Activated naive CD4-positive, alpha-beta T cell treated with anti-CD3 and anti-CD28 coated beads, Interleukin-2, amount 50 U/mL, for 72 hours (primary cell): ENCODE results near the gene PRAMEF18. TPM values are rescaled to one million over a fixed set of nuclear protein-coding genes. Genes with fewer than 3 reads are reported as not detected.
A peak's percentile ranks its signal among the peaks of the same experiment; 100 is the strongest.
"Not testable (repeated sequence)": the region's sequence is repeated elsewhere in the genome, so short reads cannot be mapped to it uniquely, and the experiment has no call there.

Source experiments
- ATAC-seq, 2 donors: fragments of 150-1000 bp; cut with Tn5 transposase; 2 replicates each; pipeline ENCODE4 v1.10.0; 2021; ENCODE audit warnings: mild to moderate bottlenecking in 2 of 2, moderate library complexity in 2 of 2
- DNase-seq, 2 donors: peaks; one replicate each; pipeline ENCODE4 v3.0.0; 2021 to 2022; ENCODE audit warnings: low spot score in 2 of 2
- H3K27ac Mint-ChIP-seq, 2 donors: one replicate each; pipeline ENCODE4 v1.8.0; 2022; ENCODE audit warnings: mild to moderate bottlenecking in 2 of 2, mixed read lengths in 2 of 2
- H3K36me3 Mint-ChIP-seq, 2 donors: one replicate each; pipeline ENCODE4 v1.8.0; 2022; ENCODE audit warnings: mixed read lengths in 2 of 2
- H3K9me3 Mint-ChIP-seq, 2 donors: one replicate each; pipeline ENCODE4 v1.8.0; 2022; ENCODE audit warnings: mixed read lengths in 2 of 2
- total RNA-seq, 2 donors: library from RNA; stranded (reverse); gene quantifications; one replicate each; pipeline ENCODE4 v1.2.3, GENCODE V29; 2022

The PRAMEF18 gene, protein sequence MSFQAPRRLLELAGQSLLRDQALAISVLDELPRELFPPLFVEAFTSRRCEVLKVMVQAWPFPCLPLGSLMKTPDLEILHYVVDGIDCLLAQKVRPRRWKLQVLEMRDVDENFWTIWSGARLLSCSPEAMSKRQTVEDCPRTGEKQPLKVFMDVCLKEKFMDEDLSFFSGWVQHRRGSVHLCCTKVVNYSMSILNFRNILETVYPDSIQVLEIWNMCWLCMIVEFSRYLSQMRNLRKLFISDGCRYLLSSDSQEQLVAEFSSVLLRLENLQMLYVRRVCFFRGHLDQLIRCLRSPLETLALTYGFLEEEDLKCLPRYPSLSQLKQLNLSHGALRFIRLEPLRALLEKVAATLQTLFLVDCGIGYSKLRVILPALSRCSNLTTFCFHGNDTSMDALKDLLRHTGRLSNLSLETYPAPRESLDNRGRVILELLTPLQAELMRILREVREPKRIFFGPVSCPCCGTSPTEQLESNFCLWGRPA
- not detected for total RNA-seq

GRCh38 chr1:13225675-13226204 is at the start of gene PRAMEF18:
PRAMEF18 (minus strand) TSS chr1:13226154; CDS start chr1:13226106, 48 bp downstream.
- DNase-seq, result peak; percentile 1 to 45
- ATAC-seq, H3K36me3 Mint-ChIP-seq, H3K9me3 Mint-ChIP-seq, H3K27ac Mint-ChIP-seq: not testable (repeated sequence)

GRCh38 chr1:13265124-13265523 is 39.2 kb upstream of the PRAMEF18 start:
- not testable (repeated sequence) for H3K27ac Mint-ChIP-seq, ATAC-seq, H3K36me3 Mint-ChIP-seq, H3K9me3 Mint-ChIP-seq, DNase-seq

- DNase-seq, H3K36me3 Mint-ChIP-seq, ATAC-seq, H3K9me3 Mint-ChIP-seq, H3K27ac Mint-ChIP-seq: not testable (repeated sequence)
Observed at GRCh38 chr1:13253898-13254297, 27.9 kb upstream of the PRAMEF18 start, which contains the start of gene PRAMEF5. PRAMEF5 (plus strand) TSS chr1:13254198; CDS start chr1:13259269, 5,071 bp downstream.

DNA sequence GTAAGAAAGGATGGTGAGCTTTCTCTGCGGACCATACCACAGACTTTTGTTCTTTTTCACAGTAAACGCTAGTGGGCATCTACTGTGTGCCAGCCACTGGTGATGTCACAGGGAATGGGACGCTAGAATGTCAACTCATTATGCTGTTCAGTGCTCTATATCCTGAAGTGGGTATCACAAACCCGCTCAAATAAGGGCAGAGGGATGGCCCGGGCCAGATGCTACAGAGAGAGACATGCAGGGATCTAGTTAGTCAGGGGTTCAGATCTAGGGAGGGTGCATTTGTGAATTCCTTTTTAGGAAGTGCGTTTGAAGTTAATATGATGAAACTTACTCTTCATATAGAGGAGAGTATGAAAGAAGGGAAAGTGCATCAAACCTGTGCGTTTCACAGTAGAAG is 21.2 kb upstream of the PRAMEF18 start:
- not testable (repeated sequence) for H3K36me3 Mint-ChIP-seq, H3K27ac Mint-ChIP-seq, H3K9me3 Mint-ChIP-seq, ATAC-seq
- peak in 1 of 2 donors; percentile 41 for DNase-seq

DNA sequence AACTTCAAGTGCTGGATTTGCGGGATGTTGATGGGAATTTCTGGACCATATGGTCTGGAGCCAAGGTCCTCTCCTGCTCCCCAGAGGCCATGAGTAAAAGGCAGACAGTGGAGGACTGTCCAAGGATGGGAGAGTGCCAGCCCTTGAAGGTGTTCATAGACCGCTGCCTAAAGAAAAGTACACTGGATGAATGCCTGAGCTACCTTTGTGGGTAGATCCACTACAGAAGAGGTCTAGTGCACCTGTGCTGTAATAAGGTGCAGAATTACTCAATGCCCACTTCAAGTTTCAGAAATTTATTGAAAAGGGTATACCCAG is 20.6 kb upstream of the PRAMEF18 start:
- H3K36me3 Mint-ChIP-seq, ATAC-seq, H3K9me3 Mint-ChIP-seq, H3K27ac Mint-ChIP-seq, DNase-seq: not testable (repeated sequence)

- not testable (repeated sequence) for ATAC-seq, H3K27ac Mint-ChIP-seq, H3K9me3 Mint-ChIP-seq, H3K36me3 Mint-ChIP-seq
- DNase-seq, result peak in 1 of 2 donors; percentile 53
Observed at GRCh38 chr1:13245841-13246553, 20.0 kb upstream of the PRAMEF18 start.

GRCh38 chr1:13243536-13244263 is 17.7 kb upstream of the PRAMEF18 start:
- peak; percentile 1 to 41 for DNase-seq
- not testable (repeated sequence) for H3K36me3 Mint-ChIP-seq, H3K27ac Mint-ChIP-seq, ATAC-seq, H3K9me3 Mint-ChIP-seq

- not testable (repeated sequence) for H3K36me3 Mint-ChIP-seq, ATAC-seq, H3K9me3 Mint-ChIP-seq, DNase-seq
- peak overlapping the region in 1 of 2 donors; percentile 85 for H3K27ac Mint-ChIP-seq
Observed at GRCh38 chr1:13239633-13240032, 13.7 kb upstream of the PRAMEF18 start.

- ATAC-seq, H3K36me3 Mint-ChIP-seq, H3K27ac Mint-ChIP-seq, H3K9me3 Mint-ChIP-seq: not testable (repeated sequence)
- DNase-seq, result peak; percentile 0 to 51
Observed at GRCh38 chr1:13237572-13237971, 11.6 kb upstream of the PRAMEF18 start.

- H3K27ac Mint-ChIP-seq, H3K36me3 Mint-ChIP-seq, H3K9me3 Mint-ChIP-seq, ATAC-seq: not testable (repeated sequence)
- peak in 1 of 2 donors; percentile 0 for DNase-seq
Observed at GRCh38 chr1:13234057-13234456, 8.1 kb upstream of the PRAMEF18 start.

DNA sequence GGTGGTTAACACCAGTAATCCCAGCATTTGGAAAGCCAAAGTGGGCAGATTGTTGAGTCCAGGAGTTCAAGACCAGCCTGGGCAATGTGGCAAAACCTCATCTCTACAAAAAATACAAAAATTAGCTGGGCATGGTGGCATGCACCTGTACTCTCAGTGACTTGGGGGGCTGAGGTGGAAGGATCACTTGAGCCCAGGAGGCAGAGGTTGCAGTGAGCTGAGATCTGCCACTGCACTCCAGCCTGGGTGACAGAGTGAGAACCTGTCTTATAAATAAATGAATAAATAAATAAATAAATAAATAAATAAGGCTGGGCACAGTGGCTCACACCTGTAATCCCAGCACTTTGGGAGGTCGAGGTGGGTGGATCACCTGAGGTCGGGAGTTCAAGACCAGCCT is 6.1 kb upstream of the PRAMEF18 start:
- not testable (repeated sequence) for H3K27ac Mint-ChIP-seq, H3K9me3 Mint-ChIP-seq, H3K36me3 Mint-ChIP-seq, DNase-seq, ATAC-seq

GRCh38 chr1:13231061-13231750 is 5.3 kb upstream of the PRAMEF18 start:
- H3K27ac Mint-ChIP-seq, H3K36me3 Mint-ChIP-seq, DNase-seq, ATAC-seq, H3K9me3 Mint-ChIP-seq: not testable (repeated sequence)

- H3K9me3 Mint-ChIP-seq, ATAC-seq, H3K27ac Mint-ChIP-seq, H3K36me3 Mint-ChIP-seq, DNase-seq: not testable (repeated sequence)
Observed at GRCh38 chr1:13230601-13231000, 4.6 kb upstream of the PRAMEF18 start.

- not testable (repeated sequence) for ATAC-seq, H3K9me3 Mint-ChIP-seq, H3K27ac Mint-ChIP-seq, DNase-seq, H3K36me3 Mint-ChIP-seq
Observed at GRCh38 chr1:13230096-13230495, 4.1 kb upstream of the PRAMEF18 start.

DNA sequence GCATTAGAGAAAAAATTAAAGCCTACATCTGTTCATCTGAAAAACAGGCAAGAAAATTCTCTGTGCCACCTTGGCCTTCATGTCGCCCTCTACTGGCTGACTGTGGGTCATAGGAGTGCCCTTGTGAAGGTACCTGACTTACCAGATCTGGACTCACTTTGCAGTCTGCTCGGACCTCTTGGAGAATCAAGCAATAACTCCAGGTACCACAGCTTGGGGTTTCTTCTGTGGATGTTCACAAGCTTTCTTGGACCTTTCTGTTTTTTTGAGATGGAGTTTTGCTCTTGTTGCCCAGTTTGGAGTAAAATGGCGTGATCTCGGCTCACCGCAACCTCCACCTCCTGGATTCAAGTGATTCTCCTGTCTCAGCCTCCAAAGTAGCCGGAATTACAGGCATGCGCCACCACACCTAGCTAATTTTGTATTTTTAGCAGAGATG is 2.4 kb upstream of the PRAMEF18 start:
- ATAC-seq (no peak), DNase-seq (peak; percentile 34 to 45)
- Mint-ChIP-seq H3K9me3 (no peaks in the 10 kb centered on the region), H3K36me3 (no peaks in the 10 kb centered on the region), H3K27ac (no peak overlapping the region)
